Gastrocnemius medialis (tissue), 4 donors: ENCODE data around the gene NETO2. TPM values are rescaled to one million over a fixed set of nuclear protein-coding genes. Genes with fewer than 3 reads are reported as not detected.

ENCODE experiments used
- ATAC-seq, 2 donors: fragments of 150-250 bp; one replicate each; pipeline ENCODE4 v1.9.1; 2016
- DNase-seq, 2 donors: peaks; one replicate each; pipeline ENCODE4 v3.0.0-alpha.2; 2019
- H3K27ac ChIP-seq, 4 donors: fragments of 200-600 bp; sonication (generic); 1 replicate in 1 of 4; 2 replicates in 3 of 4; pipeline ENCODE4 v1.5.1; 2016 to 2018; ENCODE audit warnings: mild to moderate bottlenecking in 2 of 4, moderate library complexity in 1 of 4
- H3K27me3 ChIP-seq, 3 donors: fragments of 200-600 bp; sonication (generic) in 2 of 3; 1 replicate in 1 of 3; 2 replicates in 2 of 3; pipeline versions ENCODE4 v1.5.1 to v1.6.0; 2016 to 2019; ENCODE audit warnings: mild to moderate bottlenecking in 1 of 3, moderate library complexity in 1 of 3
- H3K36me3 ChIP-seq, 2 donors: fragments of 200-600 bp; sonication (generic) in 1 of 2; one replicate each; pipeline ENCODE4 v1.5.1; 2017 to 2018
- H3K4me1 ChIP-seq, 2 donors: fragments of 200-600 bp; sonication (generic) in 1 of 2; one replicate each; pipeline ENCODE4 v1.5.1; 2016 to 2017; ENCODE audit warnings: mild to moderate bottlenecking in 2 of 2
- H3K4me3 ChIP-seq, 4 donors: fragments of 200-600 bp; sonication (generic) in 3 of 4; 1 replicate in 1 of 4; 2 replicates in 3 of 4; pipeline ENCODE4 v1.5.1; 2016 to 2019; ENCODE audit warnings: mild to moderate bottlenecking in 2 of 4
- H3K9me3 ChIP-seq, 3 donors: fragments of 200-600 bp; sonication (generic) in 2 of 3; 1 replicate in 1 of 3; 2 replicates in 2 of 3; pipeline ENCODE4 v1.5.1; 2016 to 2019
- POLR2A ChIP-seq, 2 donors: fragments of 450-650 bp; IDR thresholded peaks; one replicate each; pipeline ENCODE4 v1.6.1; 2017; ENCODE audit warnings: antibody characterized with exemption in 2 of 2, mild to moderate bottlenecking in 2 of 2, moderate library complexity in 2 of 2
- in situ Hi-C, 4 donors: fragments of 200-750 bp; cut with MboI; loops; one replicate each; pipeline versions ENCODE4 v1.15.0 to v1.8.0; 2017; ENCODE audit warnings: low sequenced_read_pairs in 4 of 4
- intact Hi-C: fragments of 100-400 bp; cut with DNase I; formaldehyde crosslinking; loops from one replicate; pipeline ENCODE4 v1.15.1; 2023; ENCODE audit warnings: low total_unique reads
- total RNA-seq, 4 donors: library from RNA; depleted of rRNA; stranded (reverse); fragments of >200 nt; gene quantifications; one replicate each; pipeline versions ENCODE4 v1.1.0 to v1.2.3, GENCODE V29; 2016
- TF ChIP-seq, protein P1 (sequence below), 5 experiments: fragments of 450-650 bp in 3 of 5; fragments of 200-600 bp in 2 of 5; sonication (generic) in 2 of 5; IDR thresholded peaks in 4 of 5; conservative IDR thresholded peaks in 1 of 5; 1 replicate in 4 of 5; 2 replicates in 1 of 5; pipeline ENCODE4 v1.5.1; 2016 to 2019; ENCODE audit warnings: antibody characterized with exemption in 5 of 5, mild to moderate bottlenecking in 3 of 5, moderate library complexity in 3 of 5

NETO2 gene
- total RNA-seq, 4 donors from 2014 or later = 0.31 to 5.9 (median 2.6) TPM

DNA sequence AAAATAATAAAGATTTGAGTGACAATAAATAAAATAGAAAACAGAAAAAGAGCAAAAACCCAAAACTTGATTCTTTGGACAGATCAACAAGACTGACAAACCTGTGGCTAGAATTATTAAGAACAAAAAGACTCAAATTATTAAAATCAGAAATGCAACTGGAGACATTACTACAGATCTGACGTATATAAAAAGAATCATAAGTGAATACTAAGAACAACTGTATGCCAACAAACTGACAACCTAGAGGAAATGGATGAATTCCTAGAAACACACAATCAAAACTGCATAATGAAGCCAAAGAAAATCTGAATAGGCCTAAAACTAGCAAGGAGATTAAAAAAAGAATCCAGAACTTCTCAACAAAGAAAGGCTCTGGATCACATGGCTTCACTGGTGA is 47.4 kb downstream of the NETO2 start:
- no peak for DNase-seq
- H3K4me3 ChIP-seq = no peak overlapping the region
- no peaks in the 10 kb centered on the region for H3K4me1 ChIP-seq
- no peak overlapping the region for H3K27ac ChIP-seq
- TF ChIP-seq, protein P1, sequence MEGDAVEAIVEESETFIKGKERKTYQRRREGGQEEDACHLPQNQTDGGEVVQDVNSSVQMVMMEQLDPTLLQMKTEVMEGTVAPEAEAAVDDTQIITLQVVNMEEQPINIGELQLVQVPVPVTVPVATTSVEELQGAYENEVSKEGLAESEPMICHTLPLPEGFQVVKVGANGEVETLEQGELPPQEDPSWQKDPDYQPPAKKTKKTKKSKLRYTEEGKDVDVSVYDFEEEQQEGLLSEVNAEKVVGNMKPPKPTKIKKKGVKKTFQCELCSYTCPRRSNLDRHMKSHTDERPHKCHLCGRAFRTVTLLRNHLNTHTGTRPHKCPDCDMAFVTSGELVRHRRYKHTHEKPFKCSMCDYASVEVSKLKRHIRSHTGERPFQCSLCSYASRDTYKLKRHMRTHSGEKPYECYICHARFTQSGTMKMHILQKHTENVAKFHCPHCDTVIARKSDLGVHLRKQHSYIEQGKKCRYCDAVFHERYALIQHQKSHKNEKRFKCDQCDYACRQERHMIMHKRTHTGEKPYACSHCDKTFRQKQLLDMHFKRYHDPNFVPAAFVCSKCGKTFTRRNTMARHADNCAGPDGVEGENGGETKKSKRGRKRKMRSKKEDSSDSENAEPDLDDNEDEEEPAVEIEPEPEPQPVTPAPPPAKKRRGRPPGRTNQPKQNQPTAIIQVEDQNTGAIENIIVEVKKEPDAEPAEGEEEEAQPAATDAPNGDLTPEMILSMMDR (IDR thresholded peaks at IDR 0.05 in 4 of 5, conservative IDR thresholded peaks at IDR 0.05 in 1 of 5) = no peak
- TF ChIP-seq POLR2A (IDR thresholded peaks at IDR 0.05) = no peak
- ATAC-seq = no peak
- no peaks in the 10 kb centered on the region for H3K9me3 ChIP-seq
- in situ Hi-C loops (no loop called here), intact Hi-C loops (no loop called here)
- H3K27me3 ChIP-seq = no peaks in the 10 kb centered on the region
- H3K36me3 ChIP-seq = no peaks in the 10 kb centered on the region

DNA sequence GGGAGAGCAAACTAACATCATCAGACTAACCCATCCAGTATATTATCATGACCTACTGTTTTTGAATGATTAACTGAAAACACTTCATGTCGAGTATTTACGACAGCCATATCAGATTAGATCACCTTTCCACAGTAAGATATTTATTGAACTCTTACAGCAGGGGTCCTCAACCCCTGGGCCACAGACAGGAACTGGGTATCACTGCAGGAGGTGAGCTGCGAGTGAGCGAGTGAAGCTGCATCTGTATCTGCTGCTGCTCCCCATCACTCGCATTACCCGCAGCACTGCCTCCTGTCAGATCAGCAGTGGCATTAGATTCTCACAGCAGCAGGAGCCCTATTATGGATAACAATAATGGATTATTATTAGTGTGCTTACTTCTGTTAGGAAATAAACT is 59.5 kb downstream of the NETO2 start:
- TF ChIP-seq POLR2A (IDR thresholded peaks at IDR 0.05) = no peak
- TF ChIP-seq, protein P1 (IDR thresholded peaks at IDR 0.05 in 4 of 5, conservative IDR thresholded peaks at IDR 0.05 in 1 of 5) = no peak
- in situ Hi-C loops (no loop called here), intact Hi-C loops (no loop called here)
- DNase-seq (no peak), ATAC-seq (no peak)
- H3K4me1 ChIP-seq = no peaks in the 10 kb centered on the region
- no peak overlapping the region for H3K4me3 ChIP-seq
- no peaks in the 10 kb centered on the region for H3K27me3 ChIP-seq
- H3K36me3 ChIP-seq = no peaks in the 10 kb centered on the region
- H3K27ac ChIP-seq = no peak overlapping the region
- no peaks in the 10 kb centered on the region for H3K9me3 ChIP-seq

DNA sequence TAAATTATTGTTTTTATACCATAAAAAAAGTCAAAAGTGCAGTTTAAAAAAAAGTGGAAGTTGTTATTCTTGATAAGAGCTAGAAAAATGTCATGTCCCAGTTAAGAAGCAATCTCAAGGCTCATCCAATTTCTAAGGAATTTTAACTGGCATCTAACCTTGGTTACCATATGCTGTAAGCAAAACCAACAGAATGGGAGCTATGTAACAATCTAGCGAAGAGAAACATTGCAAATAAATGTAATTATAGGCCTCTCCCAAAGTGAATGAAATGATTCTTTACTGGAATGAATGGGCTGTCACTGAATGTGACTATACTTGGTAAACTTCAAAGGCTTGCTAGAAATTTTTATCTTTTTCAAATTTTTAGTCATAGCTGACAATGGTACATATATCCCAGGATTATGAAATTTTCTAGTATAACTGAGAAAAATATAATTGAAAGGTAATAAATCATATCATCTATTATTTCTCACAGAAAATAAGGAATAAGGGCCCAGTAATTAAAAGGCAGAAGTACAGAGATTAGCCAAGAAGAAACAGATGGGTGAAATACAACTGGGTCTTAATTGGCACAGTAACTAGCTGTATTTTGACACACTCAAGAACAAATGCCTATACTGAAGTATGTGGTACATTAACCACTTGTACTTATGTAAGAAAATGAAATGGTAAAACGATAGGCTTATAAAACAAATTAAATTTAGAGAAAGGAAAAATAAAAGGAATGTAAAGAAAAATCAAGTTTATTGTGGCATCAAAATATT is 61.5 kb downstream of the NETO2 start:
- Histone ChIP-seq H3K27ac (no peak overlapping the region), H3K27me3 (no peaks in the 10 kb centered on the region), H3K36me3 (no peaks in the 10 kb centered on the region), H3K4me3 (no peak overlapping the region), H3K4me1 (no peaks in the 10 kb centered on the region), H3K9me3 (no peaks in the 10 kb centered on the region)
- DNase-seq = no peak
- in situ Hi-C loops = no loop called here
- no peak for ATAC-seq
- intact Hi-C loops = no loop called here
- no peak for TF ChIP-seq POLR2A (IDR thresholded peaks at IDR 0.05)
- TF ChIP-seq, protein P1 (IDR thresholded peaks at IDR 0.05 in 4 of 5, conservative IDR thresholded peaks at IDR 0.05 in 1 of 5) = no peak

DNA sequence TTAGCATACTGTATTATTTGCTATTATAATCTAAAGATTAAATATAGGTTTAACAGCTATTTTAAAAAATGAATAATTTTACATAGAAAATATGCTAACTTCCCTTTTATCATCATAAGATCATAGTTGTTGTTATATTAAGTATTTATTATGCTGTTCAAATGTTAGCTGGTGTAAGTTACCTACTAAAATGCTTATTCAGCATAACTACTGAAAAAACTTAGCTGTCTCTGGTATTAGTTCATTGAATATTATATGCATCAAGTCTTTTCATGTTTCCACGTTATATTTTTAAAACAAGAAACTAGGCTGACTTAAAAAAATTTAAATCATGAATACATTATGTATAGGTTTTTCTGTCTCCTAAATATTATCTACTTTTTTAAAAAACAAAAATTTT is 62.6 kb downstream of the NETO2 start:
- no peaks in the 10 kb centered on the region for H3K36me3 ChIP-seq
- intact Hi-C loops (no loop called here), in situ Hi-C loops (no loop called here)
- no peaks in the 10 kb centered on the region for H3K9me3 ChIP-seq
- TF ChIP-seq, protein P1 (IDR thresholded peaks at IDR 0.05 in 4 of 5, conservative IDR thresholded peaks at IDR 0.05 in 1 of 5) = no peak
- DNase-seq = no peak
- no peak for ATAC-seq
- H3K4me1 ChIP-seq = no peaks in the 10 kb centered on the region
- no peak overlapping the region for H3K4me3 ChIP-seq
- H3K27ac ChIP-seq = no peak overlapping the region
- no peaks in the 10 kb centered on the region for H3K27me3 ChIP-seq

DNA sequence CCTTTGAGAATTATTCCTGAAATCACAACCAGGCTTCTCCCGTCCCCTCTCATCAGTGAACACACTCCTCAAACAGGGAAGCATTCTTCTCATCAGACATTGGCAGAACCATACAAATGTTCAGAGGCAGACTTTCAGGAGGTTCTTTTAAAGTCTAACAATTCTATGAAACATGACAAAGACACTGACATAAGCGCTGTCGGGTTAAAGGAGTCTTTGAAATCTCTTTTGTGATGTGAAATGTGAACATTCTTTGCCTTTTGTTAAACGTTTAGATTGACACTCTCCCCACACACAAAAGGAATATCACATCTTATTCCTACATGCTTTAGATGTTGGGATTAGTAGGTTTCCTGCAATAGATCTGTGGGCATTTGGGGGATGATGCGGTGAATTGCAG is 63.9 kb downstream of the NETO2 start:
- H3K4me1 ChIP-seq = no peaks in the 10 kb centered on the region
- in situ Hi-C loops = no loop called here
- TF ChIP-seq, protein P1 (IDR thresholded peaks at IDR 0.05 in 4 of 5, conservative IDR thresholded peaks at IDR 0.05 in 1 of 5) = no peak
- TF ChIP-seq POLR2A (IDR thresholded peaks at IDR 0.05) = no peak
- no peak for ATAC-seq
- DNase-seq = no peak
- intact Hi-C loops = no loop called here
- H3K9me3 ChIP-seq = no peaks in the 10 kb centered on the region
- no peak overlapping the region for H3K27ac ChIP-seq
- H3K27me3 ChIP-seq = no peaks in the 10 kb centered on the region
- no peaks in the 10 kb centered on the region for H3K36me3 ChIP-seq
- H3K4me3 ChIP-seq = no peak overlapping the region
